H1 (cell line): ENCODE measurements around the gene MAGI1. TPM values are rescaled to one million over a fixed set of nuclear protein-coding genes. Genes with fewer than 3 reads are reported as not detected.

Experiments
- CHD7 ChIP-seq: fragments of 300-600 bp; sonication (generic); IDR thresholded peaks from 2 replicates; pipeline ENCODE4 v1.7.1; 2012; ENCODE audit warnings: low read length, moderate library complexity, mild to moderate bottlenecking, inconsistent platforms; ENCODE audit not compliant: insufficient replicate concordance
- E2F6 ChIP-seq: IDR thresholded peaks from 2 replicates; pipeline ENCODE4 v1.6.1; 2012; ENCODE audit warnings: inconsistent platforms
- EGR1 ChIP-seq: IDR thresholded peaks from 2 replicates; pipeline ENCODE4 v1.6.1; 2011; ENCODE audit warnings: low read depth, low read length, borderline replicate concordance
- polyA plus RNA-seq, 7 experiments: library from polyadenylated mRNA; depleted of rRNA in 3 of 7; stranded (reverse) in 5 of 7; unstranded in 2 of 7; fragments of >200 nt in 5 of 7; fragments of 200-250 nt in 2 of 7; gene quantifications; 1 replicate in 5 of 7; 2 replicates in 1 of 7; 4 replicates in 1 of 7; pipeline versions ENCODE4 v1.2.1 to v1.2.3, GENCODE V29; 2011 to 2013; ENCODE audit warnings: missing spikeins in 2 of 7, mixed read lengths in 2 of 7
- total RNA-seq: library from RNA; stranded (reverse); fragmentation: NEBNext Ultra II Directional; extraction: Animal tissue kit (Norgen Biotek cat#: 25700); gene quantifications from 2 replicates; pipeline ENCODE4 v1.2.1, GENCODE V29; 2021

Gene MAGI1
- total and polyA plus RNA-seq, 2 of the 8 experiments (the other 6 are each of a cell fraction or from before 2014, with no cell fraction given): 19.8 to 78.0 TPM

GRCh38 chr3:65742914-65743313 lies 295.8 kb downstream of the MAGI1 start (continued):
- no peak for TF ChIP-seq CHD7
- TF ChIP-seq EGR1: no peak
- no peak for TF ChIP-seq E2F6
